Stimulated activated CD4-positive, alpha-beta T cell treated with anti-CD3 and anti-CD28 coated beads, Interleukin-1b, Interleukin-23, amount 100 ng/mL, for 48 hours (primary cell): ENCODE results near the gene PTPRN2.

Experiments used
- DNase-seq: peaks from one replicate; pipeline ENCODE4 v3.0.0-alpha.2; 2020

Gene PTPRN2

GRCh38 chr7:158030566-158030965 is 557.1 kb downstream of the PTPRN2 start:
- DNase-seq, result no peak

- DNase-seq, result no peak
These were observed 557.6 kb downstream of the PTPRN2 start for GRCh38 chr7:158030071-158030470.

- no peak for DNase-seq
These were observed 558.1 kb downstream of the PTPRN2 start for GRCh38 chr7:158029509-158029908.

GRCh38 chr7:158028971-158029370 is 558.7 kb downstream of the PTPRN2 start:
- no peak for DNase-seq

- DNase-seq, result no peak
These were observed 559.2 kb downstream of the PTPRN2 start for GRCh38 chr7:158028290-158028941.

- DNase-seq, result no peak
These were observed 560.0 kb downstream of the PTPRN2 start for GRCh38 chr7:158027646-158028045.

- DNase-seq, result no peak
These were observed 560.9 kb downstream of the PTPRN2 start for GRCh38 chr7:158026636-158027265.

- no peak for DNase-seq
These were observed 561.7 kb downstream of the PTPRN2 start for GRCh38 chr7:158025686-158026600.

- DNase-seq, result no peak
These were observed 562.7 kb downstream of the PTPRN2 start for GRCh38 chr7:158024881-158025280.

GRCh38 chr7:158024351-158024715 is 563.3 kb downstream of the PTPRN2 start:
- no peak for DNase-seq

GRCh38 chr7:158023681-158024350 is 563.8 kb downstream of the PTPRN2 start:
- no peak for DNase-seq

- no peak for DNase-seq
These were observed 564.5 kb downstream of the PTPRN2 start for GRCh38 chr7:158023157-158023556.

GRCh38 chr7:158022601-158023000 is 565.0 kb downstream of the PTPRN2 start:
- no peak for DNase-seq

- DNase-seq, result no peak
These were observed 565.8 kb downstream of the PTPRN2 start for GRCh38 chr7:158021836-158022235.

GRCh38 chr7:158020706-158021095 is 566.9 kb downstream of the PTPRN2 start:
- no peak for DNase-seq

GRCh38 chr7:158019726-158020705 is 567.6 kb downstream of the PTPRN2 start:
- no peak for DNase-seq

GRCh38 chr7:158018971-158019645 is 568.5 kb downstream of the PTPRN2 start:
- DNase-seq, result no peak

GRCh38 chr7:158018098-158018762 is 569.4 kb downstream of the PTPRN2 start:
- no peak for DNase-seq

GRCh38 chr7:158017111-158018097 is 570.2 kb downstream of the PTPRN2 start:
- no peak for DNase-seq
